Measurements from ENCODE around the gene NR1H3.

The NR1H3 gene

GRCh38 chr11:47285969-47286770, 28.4 kb downstream of the NR1H3 start:
- no CpG with 5 or more reads among the region's 13 CpGs for WGBS (ENCODE audit: extremely low coverage, insufficient coverage, low lambda C conversion rate)
- Histone ChIP-seq H3K79me2 (ENCODE audit: control insufficient read depth, insufficient read depth, low read length) (no peaks in the 10 kb centered on the region), H2BK15ac (replicated peaks; ENCODE audit: low read depth) (no peak overlapping the region), H3K4me2 (ENCODE audit: low read length) (no peak overlapping the region), H3K27me3 (ENCODE audit: insufficient read depth, low read length, poor library complexity) (no peaks in the 10 kb centered on the region), H2BK120ac (ENCODE audit: low read depth, low read length) (no peak overlapping the region), H4K5ac (ENCODE audit: low read length) (no peak overlapping the region), H4K8ac (ENCODE audit: low read depth, low read length) (no peak overlapping the region), H3K79me1 (ENCODE audit: low read length) (no peaks in the 10 kb centered on the region), H3K4me1 (ENCODE audit: control insufficient read depth, low read depth, low read length) (no peaks in the 10 kb centered on the region), H3K27ac (ENCODE audit: low read depth, low read length) (no peak overlapping the region), H3K4me3 (ENCODE audit: low read length) (no peak overlapping the region), H3K56ac (ENCODE audit: low read length) (no peak overlapping the region), H3K18ac (ENCODE audit: low read length) (no peak overlapping the region), H3K9ac (ENCODE audit: low read length) (no peak overlapping the region), H3K4ac (ENCODE audit: low read depth, low read length) (no peak overlapping the region), H2AK5ac (ENCODE audit: low read length) (no peak overlapping the region), H3K36me3 (ENCODE audit: control insufficient read depth, insufficient read depth, low read length) (peaks cover 12% of the 10 kb centered on the region), H2BK5ac (ENCODE audit: low read length) (no peak overlapping the region), H3K23ac (ENCODE audit: low read length) (no peak overlapping the region)
- DNase-seq = no peak

GRCh38 chr11:47288066-47288465, 30.3 kb downstream of the NR1H3 start:
- no peak overlapping the region for H2BK5ac ChIP-seq (ENCODE audit: low read length)
- H4K5ac ChIP-seq (ENCODE audit: low read length) = no peak overlapping the region
- no peaks in the 10 kb centered on the region for H3K27me3 ChIP-seq (ENCODE audit: insufficient read depth, low read length, poor library complexity)
- H3K4me2 ChIP-seq (ENCODE audit: low read length) = no peak overlapping the region
- no peak overlapping the region for H4K8ac ChIP-seq (ENCODE audit: low read depth, low read length)
- peaks cover 15% of the 10 kb centered on the region for H3K36me3 ChIP-seq (ENCODE audit: control insufficient read depth, insufficient read depth, low read length)
- no peaks in the 10 kb centered on the region for H3K4me1 ChIP-seq (ENCODE audit: control insufficient read depth, low read depth, low read length)
- no CpG with 5 or more reads among the region's 5 CpGs for WGBS (ENCODE audit: extremely low coverage, insufficient coverage, low lambda C conversion rate)
- no peaks in the 10 kb centered on the region for H3K79me1 ChIP-seq (ENCODE audit: low read length)
- no peak overlapping the region for H3K9ac ChIP-seq (ENCODE audit: low read length)
- H3K27ac ChIP-seq (ENCODE audit: low read depth, low read length) = no peak overlapping the region
- no peak overlapping the region for H2BK120ac ChIP-seq (ENCODE audit: low read depth, low read length)
- H3K79me2 ChIP-seq (ENCODE audit: control insufficient read depth, insufficient read depth, low read length) = no peaks in the 10 kb centered on the region
- no peak for DNase-seq
- H3K56ac ChIP-seq (ENCODE audit: low read length) = no peak overlapping the region
- H3K4me3 ChIP-seq (ENCODE audit: low read length) = no peak overlapping the region
- H3K4ac ChIP-seq (ENCODE audit: low read depth, low read length) = no peak overlapping the region
- no peak overlapping the region for H3K18ac ChIP-seq (ENCODE audit: low read length)
- no peak overlapping the region for H3K23ac ChIP-seq (ENCODE audit: low read length)
- H2BK15ac ChIP-seq (replicated peaks; ENCODE audit: low read depth) = no peak overlapping the region
- H2AK5ac ChIP-seq (ENCODE audit: low read length) = no peak overlapping the region

- H3K9ac ChIP-seq (ENCODE audit: low read length) = no peak overlapping the region
- no peak overlapping the region for H2AK5ac ChIP-seq (ENCODE audit: low read length)
- H4K5ac ChIP-seq (ENCODE audit: low read length) = no peak overlapping the region
- no peak overlapping the region for H2BK120ac ChIP-seq (ENCODE audit: low read depth, low read length)
- H3K79me1 ChIP-seq (ENCODE audit: low read length) = no peaks in the 10 kb centered on the region
- WGBS (ENCODE audit: extremely low coverage, insufficient coverage, low lambda C conversion rate) = no CpG with 5 or more reads among the region's 15 CpGs
- no peak overlapping the region for H4K8ac ChIP-seq (ENCODE audit: low read depth, low read length)
- no peak overlapping the region for H2BK15ac ChIP-seq (replicated peaks; ENCODE audit: low read depth)
- no peak overlapping the region for H3K18ac ChIP-seq (ENCODE audit: low read length)
- no peak overlapping the region for H3K23ac ChIP-seq (ENCODE audit: low read length)
- no peak overlapping the region for H2BK5ac ChIP-seq (ENCODE audit: low read length)
- peaks cover 10% of the 10 kb centered on the region for H3K36me3 ChIP-seq (ENCODE audit: control insufficient read depth, insufficient read depth, low read length)
- no peak overlapping the region for H3K4me3 ChIP-seq (ENCODE audit: low read length)
- H3K79me2 ChIP-seq (ENCODE audit: control insufficient read depth, insufficient read depth, low read length) = no peaks in the 10 kb centered on the region
- no peak overlapping the region for H3K27ac ChIP-seq (ENCODE audit: low read depth, low read length)
- no peaks in the 10 kb centered on the region for H3K27me3 ChIP-seq (ENCODE audit: insufficient read depth, low read length, poor library complexity)
- H3K56ac ChIP-seq (ENCODE audit: low read length) = no peak overlapping the region
- no peak overlapping the region for H3K4ac ChIP-seq (ENCODE audit: low read depth, low read length)
- no peak overlapping the region for H3K4me2 ChIP-seq (ENCODE audit: low read length)
- DNase-seq = no peak
- no peaks in the 10 kb centered on the region for H3K4me1 ChIP-seq (ENCODE audit: control insufficient read depth, low read depth, low read length)
Measured at GRCh38 chr11:47289856-47290255, 32.1 kb downstream of the NR1H3 start.

GRCh38 chr11:47295385-47295784, 37.6 kb downstream of the NR1H3 start:
- H4K5ac ChIP-seq (ENCODE audit: low read length) = no peak overlapping the region
- no peak overlapping the region for H3K18ac ChIP-seq (ENCODE audit: low read length)
- no peak overlapping the region for H2BK15ac ChIP-seq (replicated peaks; ENCODE audit: low read depth)
- WGBS (ENCODE audit: extremely low coverage, insufficient coverage, low lambda C conversion rate) = no CpG with 5 or more reads among the region's 5 CpGs
- H3K4me3 ChIP-seq (ENCODE audit: low read length) = no peak overlapping the region
- H3K23ac ChIP-seq (ENCODE audit: low read length) = no peak overlapping the region
- H3K4ac ChIP-seq (ENCODE audit: low read depth, low read length) = no peak overlapping the region
- H3K4me1 ChIP-seq (ENCODE audit: control insufficient read depth, low read depth, low read length) = no peaks in the 10 kb centered on the region
- H3K9ac ChIP-seq (ENCODE audit: low read length) = no peak overlapping the region
- H3K36me3 ChIP-seq (ENCODE audit: control insufficient read depth, insufficient read depth, low read length) = peaks cover 5% of the 10 kb centered on the region
- no peak overlapping the region for H4K8ac ChIP-seq (ENCODE audit: low read depth, low read length)
- no peaks in the 10 kb centered on the region for H3K27me3 ChIP-seq (ENCODE audit: insufficient read depth, low read length, poor library complexity)
- H3K27ac ChIP-seq (ENCODE audit: low read depth, low read length) = no peak overlapping the region
- no peak overlapping the region for H2BK120ac ChIP-seq (ENCODE audit: low read depth, low read length)
- H3K79me2 ChIP-seq (ENCODE audit: control insufficient read depth, insufficient read depth, low read length) = no peaks in the 10 kb centered on the region
- H2BK5ac ChIP-seq (ENCODE audit: low read length) = no peak overlapping the region
- H3K56ac ChIP-seq (ENCODE audit: low read length) = no peak overlapping the region
- H3K4me2 ChIP-seq (ENCODE audit: low read length) = no peak overlapping the region
- DNase-seq = no peak
- no peaks in the 10 kb centered on the region for H3K79me1 ChIP-seq (ENCODE audit: low read length)
- no peak overlapping the region for H2AK5ac ChIP-seq (ENCODE audit: low read length)

- no peak for DNase-seq
- Histone ChIP-seq H3K27me3 (ENCODE audit: insufficient read depth, low read length, poor library complexity) (no peaks in the 10 kb centered on the region), H4K5ac (ENCODE audit: low read length) (no peak overlapping the region), H3K79me1 (ENCODE audit: low read length) (no peaks in the 10 kb centered on the region), H2BK5ac (ENCODE audit: low read length) (no peak overlapping the region), H3K23ac (ENCODE audit: low read length) (no peak overlapping the region), H3K27ac (ENCODE audit: low read depth, low read length) (no peak overlapping the region), H4K8ac (ENCODE audit: low read depth, low read length) (no peak overlapping the region), H2BK15ac (replicated peaks; ENCODE audit: low read depth) (no peak overlapping the region), H3K79me2 (ENCODE audit: control insufficient read depth, insufficient read depth, low read length) (no peaks in the 10 kb centered on the region), H2AK5ac (ENCODE audit: low read length) (no peak overlapping the region), H3K9ac (ENCODE audit: low read length) (no peak overlapping the region), H3K4ac (ENCODE audit: low read depth, low read length) (no peak overlapping the region), H2BK120ac (ENCODE audit: low read depth, low read length) (no peak overlapping the region), H3K56ac (ENCODE audit: low read length) (no peak overlapping the region), H3K4me1 (ENCODE audit: control insufficient read depth, low read depth, low read length) (no peaks in the 10 kb centered on the region), H3K4me3 (ENCODE audit: low read length) (no peak overlapping the region), H3K18ac (ENCODE audit: low read length) (no peak overlapping the region), H3K36me3 (ENCODE audit: control insufficient read depth, insufficient read depth, low read length) (peaks cover 5% of the 10 kb centered on the region), H3K4me2 (ENCODE audit: low read length) (no peak overlapping the region)
- no CpG with 5 or more reads among the region's 4 CpGs for WGBS (ENCODE audit: extremely low coverage, insufficient coverage, low lambda C conversion rate)
Measured at GRCh38 chr11:47296045-47296444, 38.2 kb downstream of the NR1H3 start.

- WGBS (ENCODE audit: extremely low coverage, insufficient coverage, low lambda C conversion rate) = no CpG with 5 or more reads among the region's 3 CpGs
Measured at GRCh38 chr11:47299078-47299477, 41.3 kb downstream of the NR1H3 start.

More at GRCh38 chr11:47299078-47299477, 41.3 kb downstream of the NR1H3 start:
- Histone ChIP-seq H4K8ac (ENCODE audit: low read depth, low read length) (no peak overlapping the region), H3K4me2 (ENCODE audit: low read length) (no peak overlapping the region), H2BK120ac (ENCODE audit: low read depth, low read length) (no peak overlapping the region), H3K18ac (ENCODE audit: low read length) (no peak overlapping the region), H2BK5ac (ENCODE audit: low read length) (no peak overlapping the region), H4K5ac (ENCODE audit: low read length) (no peak overlapping the region), H3K79me1 (ENCODE audit: low read length) (no peaks in the 10 kb centered on the region), H3K36me3 (ENCODE audit: control insufficient read depth, insufficient read depth, low read length) (peaks cover 2% of the 10 kb centered on the region), H3K23ac (ENCODE audit: low read length) (no peak overlapping the region), H3K4ac (ENCODE audit: low read depth, low read length) (no peak overlapping the region), H3K27me3 (ENCODE audit: insufficient read depth, low read length, poor library complexity) (no peaks in the 10 kb centered on the region), H2BK15ac (replicated peaks; ENCODE audit: low read depth) (no peak overlapping the region), H2AK5ac (ENCODE audit: low read length) (no peak overlapping the region), H3K9ac (ENCODE audit: low read length) (no peak overlapping the region), H3K4me3 (ENCODE audit: low read length) (no peak overlapping the region), H3K79me2 (ENCODE audit: control insufficient read depth, insufficient read depth, low read length) (no peaks in the 10 kb centered on the region), H3K4me1 (ENCODE audit: control insufficient read depth, low read depth, low read length) (no peaks in the 10 kb centered on the region), H3K56ac (ENCODE audit: low read length) (no peak overlapping the region), H3K27ac (ENCODE audit: low read depth, low read length) (no peak overlapping the region)
- DNase-seq = no peak

Data from mesendoderm (in vitro differentiated cells).